GM10847 (cell line): ENCODE results near the gene OPCML.

Experiments used
- POLR2A ChIP-seq: IDR thresholded peaks from 2 replicates; pipeline ENCODE4 v1.6.1; 2011; ENCODE audit not compliant: insufficient read length; ENCODE audit errors: extremely low read depth

The OPCML gene

DNA sequence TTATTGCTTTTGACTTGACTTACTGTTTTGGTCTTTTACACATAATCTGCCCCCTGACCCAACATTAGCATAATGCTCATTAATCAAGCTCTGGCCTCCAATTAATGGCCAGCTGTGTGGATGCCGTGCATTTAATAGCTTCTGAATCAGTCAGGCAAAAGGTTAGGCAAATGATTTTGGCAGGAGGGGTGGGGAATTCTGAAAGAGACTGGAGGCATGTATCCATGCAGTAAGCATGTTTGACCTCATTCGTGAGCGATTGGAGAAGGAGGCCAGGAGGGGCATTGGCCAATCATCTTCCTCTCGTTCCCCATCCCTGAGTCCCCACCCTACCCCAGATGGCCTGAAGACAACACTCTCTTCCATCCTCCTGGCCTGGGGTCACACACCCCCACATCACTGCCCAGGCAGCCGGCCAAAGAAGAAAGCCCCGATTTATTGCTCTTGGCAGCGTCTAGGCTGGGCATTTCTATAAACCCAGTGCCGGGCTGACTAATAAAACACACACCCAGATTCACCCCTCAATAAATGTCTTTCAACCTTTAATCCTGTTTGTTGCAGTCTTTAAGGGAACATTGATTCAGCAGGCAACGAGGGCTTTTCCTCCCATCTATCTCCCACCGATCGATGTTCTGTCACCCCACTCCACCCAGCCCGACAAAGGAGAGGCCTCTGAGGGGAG, 150.0 kb downstream of the OPCML start:
- no peak for TF ChIP-seq POLR2A

DNA sequence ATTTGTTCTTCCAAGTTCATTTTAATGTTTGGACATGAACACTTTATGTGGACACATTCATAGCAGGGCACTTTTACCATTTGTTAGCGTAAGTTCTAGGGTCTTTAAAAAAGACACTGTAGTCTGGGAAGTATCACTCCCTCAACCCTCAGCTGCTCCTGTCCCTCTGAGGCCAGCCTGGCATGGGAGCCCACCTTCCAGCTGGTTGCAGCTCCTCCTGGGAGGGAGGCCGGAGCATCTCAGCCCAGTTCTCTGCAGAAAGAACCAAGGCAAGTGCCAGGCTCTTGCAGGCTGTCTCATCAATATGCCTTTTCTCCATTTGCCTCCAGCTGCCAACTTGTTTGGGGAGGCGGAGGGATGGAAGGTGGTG, 150.6 kb downstream of the OPCML start:
- TF ChIP-seq POLR2A: no peak

DNA sequence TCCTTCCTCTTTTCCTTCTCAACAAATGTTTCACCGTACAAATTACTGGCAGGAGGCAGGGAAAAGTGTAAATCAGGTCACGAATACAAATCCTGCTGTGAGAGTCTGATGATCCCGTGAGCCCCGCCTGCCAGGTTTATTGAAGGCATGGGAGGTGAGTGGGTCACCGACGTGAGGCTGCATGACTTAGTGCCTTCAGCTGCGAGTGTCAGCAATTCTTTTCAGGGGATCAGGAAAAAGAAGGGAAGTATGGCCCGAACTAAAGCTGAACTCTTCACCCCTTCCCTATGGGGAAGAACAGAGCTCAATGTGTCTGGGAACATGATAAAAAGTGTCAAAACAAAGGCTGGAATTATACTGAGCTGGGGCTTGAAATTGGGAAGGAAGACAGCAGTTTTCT, 166.2 kb downstream of the OPCML start:
- TF ChIP-seq POLR2A: no peak

DNA sequence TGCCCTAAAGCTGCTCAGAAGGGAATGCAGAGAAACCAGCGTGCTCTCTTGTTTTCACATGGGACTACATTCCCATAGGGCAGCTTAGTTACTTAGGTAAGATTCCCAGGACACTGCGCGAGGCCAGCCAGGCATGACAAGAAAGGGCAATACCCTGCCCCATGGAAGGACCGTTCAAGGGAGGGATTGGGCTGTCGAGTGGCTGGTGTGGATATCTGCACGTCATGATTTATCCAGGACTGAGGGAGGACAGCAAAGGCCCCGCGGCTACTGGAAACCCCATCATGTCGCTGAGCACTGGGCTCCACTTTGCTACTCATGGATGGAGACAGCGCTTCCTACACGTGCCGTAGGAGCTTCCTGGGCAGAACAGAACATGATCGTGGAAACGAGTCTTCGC, 169.4 kb downstream of the OPCML start:
- no peak for TF ChIP-seq POLR2A

DNA sequence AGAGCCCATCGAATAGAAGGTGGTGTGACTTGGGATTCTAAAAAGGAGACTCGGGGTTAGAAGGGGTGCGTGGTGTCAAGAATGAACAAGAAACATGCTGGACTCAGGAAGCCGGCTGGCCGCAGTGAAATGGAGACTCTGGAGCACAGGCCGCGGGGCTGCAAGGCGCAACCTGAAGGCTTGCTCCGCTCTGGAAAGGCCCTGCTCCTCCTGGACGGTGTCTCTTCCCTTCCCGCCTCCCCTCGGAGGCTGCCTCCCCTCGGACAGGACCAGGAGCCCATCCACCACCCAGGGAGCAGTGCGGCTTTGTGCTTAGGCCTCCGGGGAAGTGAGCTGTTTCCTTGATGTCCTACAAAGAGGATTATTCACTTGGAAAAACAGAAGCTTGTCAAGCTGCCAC, 170.1 kb downstream of the OPCML start:
- TF ChIP-seq POLR2A: no peak

DNA sequence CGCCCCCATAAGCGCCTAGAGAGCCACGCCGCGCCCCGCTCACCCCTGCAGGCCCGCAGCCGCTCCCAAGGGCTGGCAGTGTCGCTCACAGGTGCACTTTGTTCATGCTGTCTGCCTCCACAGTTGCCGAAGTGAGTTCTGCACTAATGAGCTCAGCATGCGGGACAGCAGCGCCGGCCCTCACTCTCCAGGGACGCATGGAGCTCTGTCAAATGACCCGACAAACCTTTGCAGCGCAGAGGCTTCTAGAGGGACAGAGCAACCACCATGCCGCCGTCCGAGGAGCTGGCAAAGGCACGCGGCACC, 170.7 kb downstream of the OPCML start:
- no peak for TF ChIP-seq POLR2A

DNA sequence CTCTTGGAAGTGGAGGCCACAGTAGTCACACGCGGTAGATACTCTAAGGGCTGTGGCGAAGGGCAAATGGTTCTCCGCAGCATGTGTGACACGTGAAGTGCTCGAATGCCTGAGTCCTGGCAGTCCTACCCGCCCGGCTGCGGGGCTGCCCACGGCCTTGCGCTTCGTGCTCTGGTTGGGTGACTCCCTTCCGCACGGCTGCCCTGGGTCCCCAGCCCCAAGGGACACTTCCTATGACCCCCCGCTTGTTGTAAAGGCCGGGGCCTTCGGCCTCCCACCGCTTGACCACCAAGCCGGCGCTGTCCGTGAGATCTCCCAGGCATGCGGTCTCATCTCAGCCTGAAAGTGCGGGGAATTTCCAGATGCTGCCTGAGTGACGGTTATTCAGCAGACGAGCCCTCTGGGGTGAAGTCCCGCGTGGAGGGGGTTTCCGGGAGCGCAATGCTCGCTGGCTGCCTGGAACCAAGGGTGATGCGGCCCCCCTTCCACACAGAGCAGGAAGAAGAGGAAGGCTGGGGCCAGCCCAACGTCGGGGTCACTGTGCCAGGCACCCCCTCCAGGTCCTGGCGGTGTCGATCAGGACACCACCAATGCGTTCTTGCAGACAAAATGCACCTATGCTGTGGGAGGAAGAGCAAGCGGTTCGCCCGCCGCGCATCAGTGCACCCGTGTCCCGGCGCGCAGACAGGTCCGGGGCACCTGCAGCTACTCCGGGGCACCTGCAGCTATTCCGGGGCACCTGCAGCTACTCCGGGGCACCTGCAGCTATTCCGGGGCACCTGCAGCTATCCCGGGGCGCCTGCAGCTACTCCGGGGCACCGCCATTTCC, 171.2 kb downstream of the OPCML start:
- no peak for TF ChIP-seq POLR2A

DNA sequence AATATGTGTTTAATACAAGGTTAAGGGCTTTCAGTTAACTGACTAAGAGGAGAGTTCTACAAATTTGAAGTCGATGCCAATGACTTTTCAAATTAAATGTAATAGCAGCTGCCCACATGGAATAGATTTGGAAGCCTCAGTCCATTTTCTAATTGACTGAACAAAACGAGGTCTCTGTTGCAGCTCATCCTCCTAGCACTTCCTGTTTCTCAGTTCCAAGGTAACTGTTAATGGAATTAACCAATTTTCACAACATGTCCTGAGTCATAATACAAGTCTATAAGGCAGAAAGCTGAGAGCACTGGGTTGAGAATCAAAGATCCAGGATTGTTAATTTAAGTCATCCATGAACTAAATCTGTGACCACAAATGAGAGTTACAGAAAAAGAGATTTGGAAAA, 177.2 kb downstream of the OPCML start:
- TF ChIP-seq POLR2A: no peak

DNA sequence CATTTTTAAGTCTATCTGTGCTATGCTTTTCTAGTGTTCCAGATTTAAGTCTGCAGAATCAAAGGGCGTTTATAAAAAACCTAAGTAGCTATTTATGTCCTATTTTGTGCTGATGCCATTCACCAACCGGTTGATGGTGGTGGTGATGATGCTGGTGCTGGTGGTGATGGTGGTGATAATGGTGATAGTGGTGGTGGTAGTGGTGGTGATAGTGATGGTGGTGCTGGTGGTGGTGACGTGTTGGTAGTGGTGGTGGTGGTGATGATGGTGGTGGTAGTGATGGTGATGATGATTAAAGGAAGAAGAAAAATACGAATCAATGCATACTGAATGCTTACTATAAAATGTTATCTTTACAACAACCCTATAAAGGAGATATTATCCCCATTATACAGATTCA, 178.2 kb downstream of the OPCML start:
- no peak for TF ChIP-seq POLR2A

DNA sequence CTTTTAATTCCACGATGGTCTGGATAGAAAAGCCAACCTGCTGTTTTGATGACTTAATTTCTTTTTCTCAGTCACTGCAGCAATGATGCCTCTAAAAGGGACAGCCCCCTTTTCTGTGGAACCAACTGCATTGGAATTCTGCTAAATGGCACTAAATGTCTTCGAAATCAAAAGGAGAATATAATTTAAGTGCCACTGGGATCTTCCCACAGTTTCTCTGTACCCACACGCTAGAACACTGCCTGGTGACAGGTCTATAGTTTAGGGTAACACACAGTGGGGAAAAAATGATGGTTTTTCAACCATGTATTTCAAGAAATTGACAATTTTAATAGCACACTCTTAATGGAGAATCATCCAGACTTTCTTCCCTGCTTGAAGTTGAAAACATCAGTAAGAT, 182.3 kb downstream of the OPCML start:
- no peak for TF ChIP-seq POLR2A

DNA sequence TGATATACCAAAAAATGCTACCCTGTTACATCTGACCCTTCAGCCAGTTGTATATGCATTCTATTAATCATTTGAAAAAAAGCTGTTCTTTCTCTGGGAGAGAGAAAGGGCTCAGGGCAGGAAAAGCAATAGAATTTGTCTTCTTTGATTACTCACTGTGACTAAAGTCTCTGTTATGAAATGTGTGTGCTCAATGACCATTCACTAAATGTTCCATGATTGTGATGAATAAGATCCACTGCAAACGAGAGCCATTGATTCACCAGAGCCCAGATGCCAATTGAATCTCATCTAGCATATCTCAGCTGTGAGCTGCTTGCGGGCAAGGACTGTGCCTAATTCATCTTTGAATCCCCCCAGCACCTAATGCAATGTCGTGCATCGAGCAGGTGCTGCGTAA, 184.3 kb downstream of the OPCML start:
- TF ChIP-seq POLR2A: no peak

DNA sequence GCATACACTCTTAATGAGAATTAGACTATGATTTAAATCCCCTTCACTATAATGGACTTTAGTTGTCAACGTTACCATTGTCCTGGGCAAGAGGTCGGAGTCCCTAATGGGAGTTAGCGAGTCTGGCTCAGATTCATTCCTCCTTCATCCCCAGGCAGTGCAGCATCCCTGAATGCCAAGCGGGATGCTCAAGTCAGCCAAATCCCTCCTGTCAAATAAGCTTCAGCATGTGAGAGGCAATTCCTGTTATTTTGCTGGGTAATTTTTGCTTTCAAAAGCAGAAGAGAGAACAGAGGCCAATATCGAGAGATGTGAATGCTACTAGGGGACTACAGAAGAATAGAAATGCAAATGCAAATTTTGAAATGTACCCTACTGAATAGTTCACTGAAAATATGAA, 186.2 kb downstream of the OPCML start:
- TF ChIP-seq POLR2A: no peak

DNA sequence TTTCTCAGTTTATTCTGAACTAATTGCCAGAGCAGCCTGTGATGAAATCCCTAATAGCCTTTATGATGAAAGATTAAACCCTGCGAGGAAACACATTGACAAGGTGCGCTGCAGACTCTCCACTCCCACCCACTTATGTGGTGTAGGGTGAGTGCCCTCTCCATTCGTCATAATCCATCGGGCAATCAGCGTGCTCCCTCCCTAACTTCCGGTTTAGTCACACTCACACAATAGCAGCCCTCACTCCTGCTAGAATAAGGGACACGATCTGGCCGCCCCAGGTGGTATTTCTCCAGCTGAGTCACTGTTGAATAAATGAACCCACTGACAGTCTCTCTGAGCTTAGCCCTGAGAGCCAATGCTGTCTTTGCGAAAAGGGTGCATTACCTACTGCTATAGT, 188.3 kb downstream of the OPCML start:
- TF ChIP-seq POLR2A: no peak

DNA sequence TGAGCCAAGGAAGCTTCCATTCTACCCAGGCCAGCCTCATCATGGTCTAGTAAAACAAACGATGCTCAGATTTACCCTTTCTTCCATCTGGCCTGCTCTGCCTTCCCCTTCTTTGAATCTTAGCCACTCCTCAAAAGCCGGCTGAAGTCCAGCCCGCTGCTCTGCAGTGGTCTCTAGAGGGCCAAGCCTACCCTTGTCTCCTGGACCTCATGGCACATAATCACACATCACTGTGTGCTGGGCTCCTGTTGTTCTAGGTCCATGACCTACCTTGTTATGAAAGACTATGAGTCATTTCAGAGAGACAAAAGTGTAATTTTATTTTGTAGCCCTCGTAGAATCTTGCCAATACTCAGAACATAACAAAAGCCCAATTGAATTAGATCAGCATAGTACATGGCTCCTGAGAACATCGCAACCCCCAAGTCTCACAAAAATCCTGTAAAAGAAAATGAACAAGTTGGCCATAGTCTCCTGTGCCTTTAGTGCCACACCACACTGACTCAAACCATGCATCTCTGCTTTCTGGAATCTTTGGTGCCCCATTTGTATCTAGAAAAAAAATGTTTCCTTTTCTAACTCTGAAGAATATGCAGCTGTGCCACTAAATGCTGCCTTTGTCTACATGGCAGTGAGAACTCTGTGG, 192.7 kb downstream of the OPCML start:
- TF ChIP-seq POLR2A: no peak

DNA sequence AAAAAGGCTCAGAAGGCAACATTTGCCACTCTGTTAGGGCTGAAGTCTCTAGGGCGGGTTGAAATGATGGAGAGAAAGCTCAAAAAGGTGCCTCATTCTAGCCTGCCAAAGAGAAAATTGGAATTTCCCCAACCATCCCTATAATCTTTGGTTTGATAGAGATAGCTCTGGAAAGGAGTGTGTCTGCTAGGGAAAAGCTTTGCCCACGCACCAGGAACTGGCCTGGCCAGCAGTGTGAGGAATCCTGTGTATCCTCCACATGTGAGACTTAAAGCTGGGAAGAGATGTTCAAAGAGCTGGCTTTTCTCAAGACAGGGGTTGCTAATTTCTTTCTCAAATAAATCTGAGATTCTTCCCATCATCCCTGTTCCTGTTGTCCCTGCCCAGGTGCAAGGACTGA, 193.7 kb downstream of the OPCML start:
- TF ChIP-seq POLR2A: no peak

DNA sequence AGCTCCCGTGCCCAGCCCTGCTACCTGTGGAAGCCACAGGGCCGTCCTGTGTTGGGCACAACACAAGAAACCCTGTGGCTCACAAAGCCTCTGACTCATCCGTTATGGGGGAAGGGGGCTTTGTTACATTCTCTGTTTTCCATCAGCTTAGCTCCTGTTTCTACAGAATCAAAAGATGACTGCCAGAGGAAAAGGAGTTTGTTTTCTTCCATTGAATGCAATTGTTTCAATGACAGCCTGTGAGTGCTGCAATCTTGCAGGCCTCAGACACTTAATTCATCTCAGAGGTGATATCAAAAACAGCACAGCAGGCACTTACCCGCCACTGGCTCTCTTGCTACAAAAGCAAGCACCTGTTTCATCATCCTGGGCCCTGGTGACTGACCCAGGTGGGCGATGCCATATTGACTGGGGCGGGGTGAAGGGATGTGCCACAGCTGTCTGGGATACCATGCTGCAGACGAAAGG, 194.3 kb downstream of the OPCML start:
- no peak for TF ChIP-seq POLR2A
